Fibroblast of skin of left biceps (primary cell): ENCODE measurements around the gene DDIT4.
A peak's percentile ranks its signal among the peaks of the same experiment; 100 is the strongest.
"Not testable (repeated sequence)": the region's sequence is repeated elsewhere in the genome, so short reads cannot be mapped to it uniquely, and the experiment has no call there.

ENCODE experiments used
- DNase-seq, 2 experiments: peaks; one replicate each; pipeline ENCODE4 v3.0.0-alpha.2; 2013; ENCODE audit warnings: low read depth in 2 of 2

DDIT4 gene

DNA sequence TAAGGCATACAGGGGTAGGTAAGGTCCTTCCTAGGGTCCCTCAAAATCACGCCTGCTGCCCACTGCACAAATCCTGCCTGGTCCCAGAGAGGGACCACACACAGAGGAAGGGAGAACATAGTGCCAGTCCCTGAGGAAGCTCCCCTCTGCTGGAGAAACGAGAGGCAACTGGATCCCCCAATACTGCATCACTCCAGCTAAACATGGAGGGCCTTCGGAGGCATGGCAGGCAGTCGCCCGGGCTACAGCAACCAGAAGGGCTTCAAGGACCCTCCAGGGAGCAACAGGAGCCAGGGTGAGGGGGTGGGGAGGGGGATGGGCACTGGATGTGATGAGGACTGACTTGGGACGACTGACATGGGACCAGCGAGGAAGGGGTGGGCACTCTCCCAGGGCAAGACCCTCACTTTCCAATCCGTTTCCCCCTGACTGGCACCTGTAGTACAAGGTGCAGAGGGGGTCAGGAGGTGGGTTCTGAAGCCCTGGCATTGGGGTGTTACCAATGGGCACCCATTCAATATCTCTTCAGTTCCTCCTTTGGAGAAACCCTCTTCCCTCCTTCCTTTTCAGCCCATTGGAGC, 21.7 kb downstream of the DDIT4 start:
- no peak for DNase-seq

DNA sequence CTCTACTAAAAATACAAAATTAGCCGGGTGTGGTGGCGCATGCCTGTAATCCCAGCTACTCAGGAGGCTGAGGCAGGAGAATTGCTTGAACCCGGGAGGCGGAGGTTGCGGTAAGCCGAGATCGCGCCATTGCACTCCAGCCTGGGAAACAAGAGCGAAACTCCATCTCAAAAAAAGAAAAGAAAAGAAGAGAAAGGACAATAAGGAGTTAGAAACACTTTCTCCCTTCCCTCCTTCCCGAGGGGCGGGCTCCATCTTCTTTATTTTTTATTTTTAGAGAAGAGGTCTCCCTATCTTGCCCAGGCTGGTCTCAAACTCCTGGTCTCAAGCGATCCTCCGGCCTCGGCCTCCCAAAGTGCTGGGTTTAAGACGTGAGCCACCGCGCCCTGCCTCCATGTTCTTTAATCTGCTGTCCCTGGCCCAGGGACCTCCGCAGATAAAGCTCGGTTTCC, 23.1 kb downstream of the DDIT4 start:
- DNase-seq, result not testable (repeated sequence)

DNA sequence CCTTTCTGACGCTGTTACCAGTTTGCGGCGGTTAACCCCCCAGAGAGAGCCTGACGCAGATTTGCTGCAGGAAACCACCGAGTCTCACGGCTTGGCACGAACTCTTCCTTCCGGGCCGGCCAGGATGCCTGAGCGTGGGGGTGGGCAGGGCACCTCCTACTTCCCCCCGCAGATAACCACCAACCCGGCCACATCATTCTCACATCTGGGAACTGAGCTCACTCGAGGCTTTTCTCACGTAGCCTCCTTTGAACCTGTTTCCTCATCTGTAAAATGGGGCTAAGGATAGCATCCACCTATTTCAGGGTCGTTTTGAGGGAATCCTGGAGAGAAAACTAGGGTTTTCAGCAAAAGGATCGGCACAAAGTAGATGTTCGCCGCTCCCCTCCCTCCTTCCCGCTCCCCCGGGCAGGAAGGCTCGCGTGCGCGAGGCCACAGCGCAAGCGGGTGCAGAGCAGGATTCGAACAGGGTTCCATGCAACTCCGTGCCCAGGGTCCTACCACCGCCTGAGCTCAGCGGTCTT, 23.6 kb downstream of the DDIT4 start:
- peak; percentile 86 to 88 for DNase-seq

DNA sequence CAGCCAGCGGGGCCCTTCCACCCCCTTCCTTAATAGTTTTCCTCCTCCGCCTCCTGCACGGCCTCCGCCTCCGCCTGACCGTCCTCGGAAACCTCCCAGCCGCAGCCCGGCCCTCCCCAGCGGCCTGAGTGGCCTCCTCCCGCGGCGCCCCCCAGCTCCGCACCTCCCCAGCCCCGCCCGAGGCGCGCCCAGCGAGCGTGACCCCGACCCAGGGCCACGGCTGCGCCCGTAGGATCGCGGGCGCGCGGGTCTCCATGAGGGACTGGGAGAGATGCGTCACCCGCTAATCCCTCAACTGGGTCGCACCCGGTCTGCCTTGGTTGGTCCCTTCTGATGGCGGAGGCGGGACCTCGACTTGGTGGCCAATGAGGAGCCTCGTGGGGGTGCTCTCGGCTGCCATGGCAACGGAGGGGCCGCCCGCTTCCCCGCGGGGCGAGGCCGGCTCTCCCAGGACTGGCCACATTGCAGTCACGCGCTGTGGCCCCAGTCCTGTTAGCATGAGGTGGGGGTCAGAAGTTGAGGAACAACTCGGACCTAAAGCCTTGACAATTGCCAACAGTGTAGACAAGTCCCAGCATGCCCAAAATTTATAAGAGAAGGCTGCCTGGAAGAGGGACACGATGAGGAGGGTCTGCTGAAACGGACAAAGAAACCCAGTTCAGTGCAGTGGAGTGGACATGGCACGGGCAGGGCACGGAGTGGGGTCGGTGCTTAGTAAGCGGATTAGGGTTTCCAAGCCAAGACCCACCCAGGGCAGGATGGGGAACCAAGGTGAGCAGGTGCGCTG, 24.3 kb downstream of the DDIT4 start:
- peak; percentile 91 to 93 for DNase-seq

DNA sequence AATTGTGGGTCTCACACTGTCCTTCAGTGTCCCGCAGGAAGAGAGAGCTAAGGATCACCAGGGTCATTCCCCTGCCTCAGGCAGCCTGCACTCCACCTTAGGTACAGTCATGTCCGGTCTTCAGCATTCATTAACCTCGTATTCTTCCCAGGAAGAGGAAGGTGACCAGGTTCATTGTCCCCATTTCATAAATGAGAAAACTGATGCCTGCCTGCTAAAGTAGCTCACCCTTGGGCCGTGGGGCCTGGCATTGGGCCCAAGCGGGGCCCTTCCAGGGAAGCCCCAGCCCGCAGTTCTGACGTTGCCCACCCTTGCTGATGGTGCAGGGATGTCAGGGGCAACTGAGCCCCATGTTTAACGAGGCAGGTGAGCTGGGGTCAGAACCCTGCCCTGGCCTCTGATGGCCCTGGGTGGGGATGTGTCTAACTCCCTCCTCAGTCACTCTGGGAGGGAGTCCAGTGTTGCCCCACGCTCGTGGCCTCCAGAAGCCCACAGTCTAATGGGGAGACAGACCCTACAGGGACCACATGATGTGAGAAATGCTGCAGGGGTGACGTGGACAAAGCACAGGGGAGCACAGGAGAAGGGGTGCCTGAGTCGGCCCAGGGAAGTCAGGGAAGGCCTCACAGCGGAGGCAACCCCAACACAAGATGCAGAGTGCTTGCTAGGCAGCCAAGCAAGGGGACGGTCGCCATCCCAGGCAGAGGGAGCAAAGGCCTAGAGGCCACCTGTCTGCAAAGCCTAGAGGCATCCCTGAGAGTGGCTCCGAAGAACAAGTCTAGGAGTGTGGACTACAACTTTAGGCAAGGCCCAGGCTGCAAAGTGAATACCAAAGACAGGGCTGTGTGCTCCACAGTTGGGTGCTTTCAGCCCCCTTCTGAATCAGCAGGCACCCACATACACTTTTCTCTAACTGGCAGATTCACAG, 25.1 kb downstream of the DDIT4 start:
- DNase-seq, result no peak

DNA sequence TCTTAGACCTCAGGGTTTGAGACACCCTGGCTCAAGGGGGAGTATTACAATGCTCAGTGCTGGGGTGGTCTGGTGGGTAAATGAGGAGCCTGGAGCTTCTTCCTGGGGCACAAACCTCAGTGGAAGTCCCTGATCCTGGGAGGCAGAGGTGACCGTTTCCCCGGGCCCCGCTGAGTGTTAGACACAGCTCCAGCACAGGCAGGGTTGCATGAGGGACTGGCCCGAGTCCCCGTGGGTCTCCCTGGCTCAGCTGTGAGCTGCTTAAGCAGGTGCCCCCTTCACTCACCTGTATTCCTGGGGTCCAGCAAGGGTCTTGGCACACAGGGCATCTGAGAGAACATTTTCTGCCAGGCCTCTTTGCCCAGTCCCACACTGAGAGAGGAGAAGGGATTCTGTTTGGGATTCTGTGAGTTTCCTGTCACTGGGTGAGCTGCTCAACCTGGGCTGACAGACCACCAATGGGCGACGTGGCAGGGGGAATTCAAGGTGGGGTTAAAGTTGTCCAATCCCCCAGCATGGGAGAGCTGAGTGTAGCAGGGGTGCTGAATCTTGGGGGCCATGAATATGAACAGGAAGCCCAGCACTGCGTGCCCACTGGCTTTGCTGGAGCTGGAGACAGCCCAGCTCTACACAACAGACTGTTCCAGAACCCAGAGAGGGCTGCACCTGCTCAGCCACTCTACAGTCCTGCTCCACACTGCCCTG, 29.9 kb downstream of the DDIT4 start:
- no peak for DNase-seq

DNA sequence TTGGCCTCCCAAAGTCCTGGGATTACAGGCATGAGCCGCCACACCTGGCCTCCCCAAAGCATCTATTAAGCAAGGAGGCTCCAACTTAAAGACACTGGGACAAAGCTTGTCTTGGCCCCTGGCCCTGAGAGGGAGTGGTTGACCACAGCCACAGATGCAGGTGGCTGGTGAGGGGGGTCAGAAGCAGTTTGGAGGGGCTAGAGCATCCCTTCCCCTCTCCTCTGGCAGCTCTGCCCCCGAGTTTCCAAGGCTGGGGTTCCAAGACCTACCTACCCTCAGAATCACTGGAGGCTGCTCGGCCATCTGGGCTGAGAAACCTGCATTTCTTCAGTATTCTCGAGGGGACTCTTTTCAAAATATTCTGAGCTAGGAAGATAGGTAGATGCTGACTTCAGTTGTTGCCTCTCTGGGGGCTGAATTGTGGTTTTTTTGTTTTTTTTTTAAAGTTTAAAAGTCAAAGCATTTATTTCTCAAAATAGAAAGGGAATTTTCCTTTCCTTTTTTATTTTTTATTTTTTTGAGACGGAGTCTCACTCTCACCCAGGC, 32.6 kb downstream of the DDIT4 start:
- no peak for DNase-seq

DNA sequence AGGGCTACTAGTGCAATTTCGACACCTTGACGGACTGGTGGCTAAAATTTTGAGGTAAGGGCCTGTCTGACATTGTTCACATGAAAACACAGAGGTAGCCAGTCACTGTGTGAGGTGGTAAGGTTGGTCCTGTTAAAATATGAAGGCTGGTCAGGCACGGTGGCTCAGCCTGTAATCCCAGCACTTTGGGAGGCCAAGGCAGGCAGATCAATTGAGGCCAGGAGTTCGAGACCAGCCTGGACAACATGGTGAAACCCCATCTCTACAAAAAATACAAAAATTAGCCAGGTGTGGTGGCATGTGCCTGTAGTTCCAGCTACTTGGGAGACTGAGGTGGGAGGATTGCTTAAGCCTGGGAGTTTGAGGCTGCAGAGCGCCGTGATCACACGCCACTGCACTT, 34.0 kb downstream of the DDIT4 start:
- not testable (repeated sequence) for DNase-seq

DNA sequence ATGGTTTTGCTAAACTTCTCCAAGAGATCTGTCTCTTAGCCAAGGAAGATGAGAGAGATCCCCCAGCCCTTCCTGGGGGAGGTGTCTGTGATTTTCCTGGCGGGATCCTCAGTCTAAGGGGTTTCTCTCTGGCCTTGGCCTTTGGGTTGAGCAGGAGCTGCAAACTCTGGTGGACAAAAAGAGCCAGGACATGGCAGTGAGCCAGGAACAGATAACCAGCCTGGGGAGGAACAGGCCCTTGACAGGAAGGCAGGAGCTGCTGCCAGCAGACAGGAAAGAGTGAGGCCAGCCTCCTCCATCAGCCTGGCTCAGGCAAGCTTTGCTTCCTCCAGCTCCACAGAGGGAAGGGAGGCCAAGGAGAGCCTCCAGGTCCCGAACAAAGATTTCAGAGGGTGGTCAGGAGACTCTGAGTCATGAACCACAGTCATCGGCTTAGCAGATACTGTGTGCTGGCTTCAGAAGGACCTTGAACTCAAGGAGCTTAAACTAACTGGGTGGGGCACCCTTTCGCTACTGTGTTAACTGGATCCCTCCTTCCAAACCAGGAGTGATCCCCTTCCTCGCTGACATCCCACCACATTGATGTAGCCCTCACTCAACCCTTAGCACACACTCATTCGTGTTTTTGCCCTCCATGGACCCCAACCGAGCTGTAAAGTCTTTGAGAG, 34.7 kb downstream of the DDIT4 start:
- DNase-seq, result no peak

DNA sequence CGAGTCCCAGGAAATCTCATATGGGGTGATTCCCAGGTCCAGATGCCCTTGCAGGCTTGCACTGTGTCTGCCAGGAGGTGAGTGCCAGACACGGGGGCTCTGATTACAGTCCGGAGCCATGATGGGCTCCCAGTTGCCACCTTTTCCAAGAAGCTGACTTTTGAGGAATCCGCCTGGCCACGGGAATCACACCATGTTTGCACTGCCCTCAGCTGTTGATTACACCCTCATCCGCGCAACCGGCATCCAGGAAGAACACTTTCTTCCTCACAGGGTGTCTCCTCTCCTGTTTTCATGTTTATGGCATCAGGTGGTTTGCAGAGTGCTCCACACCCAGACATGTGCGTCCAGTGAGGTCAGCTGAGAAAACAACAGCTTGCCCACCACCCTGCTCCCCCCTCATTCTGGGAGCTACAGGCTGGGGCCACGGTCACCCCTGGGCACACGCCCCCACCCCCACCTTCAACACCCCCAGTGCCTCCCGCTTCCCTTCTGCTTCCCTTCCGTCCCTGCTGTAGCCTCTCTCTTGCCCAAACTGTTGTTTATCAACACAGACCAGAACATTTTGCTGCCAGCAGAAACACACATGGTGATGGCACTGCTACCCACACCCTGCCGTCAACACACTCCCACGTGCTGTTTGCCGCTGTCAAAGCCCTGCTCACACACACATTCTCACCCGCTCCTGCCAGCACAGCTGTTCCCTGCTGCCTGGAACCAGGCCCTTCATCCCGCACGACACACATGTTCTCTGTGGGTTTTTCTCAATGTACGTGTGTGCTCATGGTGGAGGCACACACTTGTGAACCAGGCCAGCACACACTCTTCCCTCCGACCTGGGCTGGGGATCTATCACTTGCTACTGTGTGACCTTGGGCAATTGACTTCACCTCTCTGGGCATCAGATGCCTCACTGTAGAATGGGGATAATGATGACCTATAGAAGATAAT, 35.8 kb downstream of the DDIT4 start:
- no peak for DNase-seq

DNA sequence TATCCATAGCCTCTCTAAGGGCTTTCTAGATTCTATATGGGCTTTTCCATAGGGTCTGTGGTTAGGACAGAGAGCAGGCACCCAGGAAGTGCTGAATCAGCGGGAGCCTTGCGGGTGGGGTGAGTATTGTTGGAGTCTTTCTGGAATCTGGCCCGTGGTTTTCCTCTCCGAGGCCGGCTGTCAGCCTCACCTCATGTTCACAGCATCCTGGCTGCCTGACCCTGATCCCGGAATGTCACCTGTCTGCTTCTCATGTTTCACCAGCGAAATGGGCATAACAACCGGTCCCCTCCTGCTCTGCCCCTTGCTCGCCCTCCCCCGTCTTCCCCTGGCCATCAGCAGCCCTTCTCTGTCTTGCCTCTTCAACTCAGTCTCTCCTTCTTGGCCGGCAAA, 36.5 kb downstream of the DDIT4 start:
- no peak for DNase-seq

DNA sequence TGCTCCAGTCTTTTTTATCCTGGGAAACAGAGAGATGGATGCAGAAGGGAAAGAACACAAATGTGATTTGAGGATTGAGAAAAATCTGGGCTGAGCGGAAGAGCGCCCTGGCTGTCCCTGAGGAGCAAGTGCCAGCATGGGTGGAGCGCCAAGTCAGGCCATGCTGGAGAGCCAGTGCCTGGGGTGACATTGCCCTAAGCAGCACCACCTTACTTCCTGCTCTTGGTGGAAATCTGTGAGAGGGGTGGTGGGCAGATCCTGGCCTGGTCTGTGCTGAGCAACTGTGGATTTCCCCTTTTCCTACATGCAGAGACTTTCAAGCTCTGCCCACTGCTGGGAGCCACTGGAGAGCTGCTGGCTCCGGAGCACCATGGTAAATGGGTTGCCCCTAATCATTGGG, 36.9 kb downstream of the DDIT4 start:
- no peak for DNase-seq

DNA sequence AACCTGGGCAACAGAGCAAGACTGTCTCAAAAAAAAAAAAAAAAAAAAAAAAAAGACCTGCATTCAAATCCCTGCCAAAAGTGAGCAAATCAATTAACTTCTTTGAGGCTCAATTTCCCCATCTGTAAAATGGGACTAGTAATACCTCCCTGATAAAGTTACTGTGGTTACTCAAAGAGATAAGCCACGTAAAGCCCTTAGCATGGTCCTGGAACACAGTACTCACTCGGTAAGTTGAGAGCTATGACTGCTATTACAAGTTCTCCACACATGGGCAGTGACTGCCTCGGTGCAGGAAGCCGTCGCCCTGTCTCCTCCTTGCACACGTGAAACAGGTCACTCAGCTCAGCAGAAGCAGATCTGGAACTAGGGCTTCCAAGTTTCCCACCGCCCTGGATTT, 37.9 kb downstream of the DDIT4 start:
- no peak for DNase-seq

DNA sequence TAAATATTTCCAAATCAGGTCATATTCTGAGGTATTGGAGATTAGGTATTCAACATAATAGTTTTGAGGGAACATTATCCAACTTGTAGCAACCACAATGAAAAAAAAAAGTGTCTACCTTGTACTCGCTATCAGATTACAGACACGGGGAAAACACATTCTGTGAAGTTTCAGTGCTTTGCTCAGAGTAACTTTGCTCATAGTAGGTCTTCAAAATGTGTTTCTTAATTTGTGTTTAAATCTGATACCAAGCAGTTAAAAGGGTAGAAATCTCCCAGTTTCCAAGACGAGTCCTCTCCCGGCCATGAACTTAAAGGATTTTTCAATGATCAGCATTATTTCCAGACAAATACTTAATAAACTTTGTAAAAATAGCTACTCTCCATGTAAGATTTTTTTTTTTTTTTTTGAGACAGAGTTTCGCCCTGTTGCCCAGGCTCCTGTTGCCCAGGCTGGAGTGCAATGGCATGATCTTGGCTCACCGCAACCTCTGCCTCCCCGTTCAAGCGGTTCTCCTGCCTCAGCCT, 39.2 kb downstream of the DDIT4 start:
- no peak for DNase-seq

DNA sequence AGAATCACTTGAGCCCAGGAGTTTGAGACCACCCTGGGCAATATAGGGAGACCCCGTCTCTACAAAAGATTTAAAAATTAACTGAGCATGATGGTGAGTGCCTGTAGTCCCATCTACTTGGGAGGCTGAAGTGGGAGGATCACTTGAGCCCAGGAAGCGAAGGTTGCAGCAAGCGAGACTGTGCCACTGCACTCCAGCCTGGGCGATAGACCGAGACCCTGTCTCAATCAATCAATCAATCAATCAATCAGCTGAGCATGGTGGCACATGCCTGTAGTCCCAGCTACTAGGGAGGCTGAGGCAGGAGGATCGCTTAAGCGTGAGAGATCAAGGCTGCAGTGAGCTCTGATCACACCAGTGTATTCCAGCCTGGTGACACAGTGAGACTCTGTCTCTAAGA, 40.5 kb downstream of the DDIT4 start:
- DNase-seq, result no peak

DNA sequence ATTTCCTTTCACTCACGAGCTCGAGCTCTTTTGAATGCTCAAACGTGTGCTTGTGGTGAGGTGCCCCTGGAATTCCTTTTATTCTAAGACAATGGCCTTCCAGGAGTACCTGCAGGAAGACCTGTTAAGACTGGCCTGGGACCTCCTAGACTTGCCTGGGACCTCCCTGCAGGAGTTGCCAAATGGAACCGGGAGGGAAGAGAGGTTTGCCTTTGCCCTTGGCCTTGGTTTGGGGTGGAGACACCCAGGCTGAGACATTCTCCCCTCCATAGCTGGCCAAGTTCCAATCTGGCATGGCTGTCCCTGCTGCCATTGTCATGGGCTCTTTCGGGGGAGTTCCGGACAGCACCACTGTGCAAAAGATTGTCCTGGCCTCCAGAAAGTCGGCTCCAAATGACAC, 41.3 kb downstream of the DDIT4 start:
- DNase-seq, result no peak

DNA sequence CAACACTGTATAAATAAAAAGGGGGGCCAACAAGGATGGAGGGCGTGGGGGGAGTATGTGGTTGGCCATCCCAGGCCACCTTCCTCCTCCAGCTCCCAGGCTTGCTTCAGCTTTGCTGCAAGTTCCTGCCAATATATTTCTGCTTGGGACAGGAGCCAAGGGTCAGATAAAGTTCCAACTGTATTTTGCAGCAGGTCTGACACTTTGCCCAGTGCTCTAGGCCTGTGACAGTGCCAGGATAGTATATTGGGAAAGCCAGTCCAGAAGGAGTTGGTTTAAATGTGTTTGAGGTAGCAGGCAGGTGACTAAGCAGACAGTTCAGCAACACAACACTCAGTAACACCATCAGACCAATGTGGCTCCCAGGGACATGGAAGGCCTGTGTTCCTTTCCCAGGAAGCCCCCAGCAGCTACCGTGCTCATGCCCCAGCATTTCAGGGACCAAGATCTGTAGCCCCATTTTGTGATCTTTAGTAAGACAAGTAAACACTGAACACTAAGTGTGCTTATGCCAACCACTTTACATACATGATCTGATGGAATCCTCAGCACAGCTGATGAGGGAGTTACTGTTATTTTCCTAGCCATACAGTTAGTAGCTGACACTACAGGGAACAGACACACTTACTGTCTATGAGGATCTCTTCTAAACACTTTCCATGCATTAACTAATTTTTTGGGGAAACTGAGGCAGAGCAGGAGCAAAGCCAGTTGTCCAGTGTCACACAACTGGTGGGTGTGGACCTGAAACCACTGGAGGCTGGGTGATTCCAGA, 42.1 kb downstream of the DDIT4 start:
- DNase-seq, result no peak

DNA sequence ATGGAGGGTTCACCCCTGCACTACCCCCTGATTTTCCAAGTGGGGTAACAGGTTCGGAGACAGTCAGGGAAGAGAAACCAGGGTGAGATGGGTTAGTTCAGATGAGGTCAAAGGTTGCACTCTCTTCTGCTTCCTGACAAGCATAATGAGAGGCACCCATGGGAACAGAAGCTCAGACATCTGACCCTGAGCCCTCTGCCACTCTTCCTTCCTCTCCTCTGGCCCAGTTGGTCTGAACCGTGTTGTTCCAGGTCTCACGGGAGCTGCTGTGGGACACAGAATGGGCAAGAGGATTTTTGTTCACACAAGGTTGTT, 42.6 kb downstream of the DDIT4 start:
- no peak for DNase-seq
